SK-N-SH treated with all-trans-retinoic acid at 6 μM for 48 hours (cell line): Measurements from ENCODE around the gene SIL1.

Experiments used
- ATAC-seq: fragments of 200-7000 bp; cut with Tn5 transposase; 3 replicates; pipeline ENCODE4 v1.9.1; 2020; ENCODE audit warnings: mild to moderate bottlenecking, moderate library complexity
- BACH2 ChIP-seq: fragments of 250-450 bp; sonication (Bioruptor Pico); IDR thresholded peaks from 2 replicates; pipeline ENCODE4 v1.9.0; 2021; ENCODE audit warnings: mild to moderate bottlenecking, borderline replicate concordance
- CSDC2 ChIP-seq: fragments of 250-450 bp; sonication (Bioruptor Pico); IDR thresholded peaks from 2 replicates; pipeline ENCODE4 v1.5.0; 2020; ENCODE audit warnings: mild to moderate bottlenecking, moderate library complexity
- ESRRG ChIP-seq: fragments of 250-450 bp; sonication (Bioruptor Pico); IDR thresholded peaks from 2 replicates; pipeline ENCODE4 v1.6.1; 2021; ENCODE audit warnings: mild to moderate bottlenecking
- GLIS3 ChIP-seq: fragments of 250-450 bp; sonication (Bioruptor Pico); IDR thresholded peaks from 2 replicates; pipeline ENCODE4 v1.5.0; 2020; ENCODE audit warnings: mild to moderate bottlenecking, moderate library complexity
- OSR1 ChIP-seq: fragments of 250-450 bp; sonication (Bioruptor Pico); IDR thresholded peaks from 2 replicates; pipeline ENCODE4 v1.8.0; 2022; ENCODE audit warnings: moderate library complexity, mild to moderate bottlenecking, inconsistent platforms
- PPARA ChIP-seq: fragments of 250-450 bp; sonication (Bioruptor Pico); IDR thresholded peaks from 2 replicates; pipeline ENCODE4 v1.5.0; 2020; ENCODE audit warnings: mild to moderate bottlenecking, borderline replicate concordance
- RARB ChIP-seq: fragments of 250-450 bp; sonication (Bioruptor Pico); IDR thresholded peaks from 2 replicates; pipeline ENCODE4 v1.8.0; 2021; ENCODE audit warnings: mild to moderate bottlenecking, moderate library complexity
- SNAI2 ChIP-seq: fragments of 250-450 bp; sonication (Bioruptor Pico); IDR thresholded peaks from 2 replicates; pipeline ENCODE4 v1.5.0; 2020; ENCODE audit warnings: mild to moderate bottlenecking, moderate library complexity
- TCF4 ChIP-seq: fragments of 250-450 bp; sonication (Bioruptor Pico); IDR thresholded peaks from 2 replicates; pipeline ENCODE4 v1.8.0; 2021; ENCODE audit warnings: mild to moderate bottlenecking, moderate library complexity, borderline replicate concordance
- TSHZ2 ChIP-seq: fragments of 250-450 bp; sonication (Bioruptor Pico); IDR thresholded peaks from 2 replicates; pipeline ENCODE4 v1.5.0; 2020; ENCODE audit warnings: mild to moderate bottlenecking, moderate library complexity
- ZC3H10 ChIP-seq: fragments of 250-450 bp; sonication (Bioruptor Pico); IDR thresholded peaks from 2 replicates; pipeline ENCODE4 v1.5.1; 2021; ENCODE audit warnings: mild to moderate bottlenecking, moderate library complexity
- ZFP3 ChIP-seq: fragments of 250-450 bp; sonication (Bioruptor Pico); IDR thresholded peaks from 2 replicates; pipeline ENCODE4 v1.5.0; 2020; ENCODE audit warnings: mild to moderate bottlenecking, moderate library complexity
- ZNF565 ChIP-seq: fragments of 450-650 bp; formaldehyde crosslinking; conservative IDR thresholded peaks from 2 replicates; pipeline ENCODE4 v1.5.0; 2020; ENCODE audit warnings: low read depth, mild to moderate bottlenecking, moderate library complexity
- ZNF70 ChIP-seq: fragments of 450-650 bp; formaldehyde crosslinking; IDR thresholded peaks from 2 replicates; pipeline ENCODE4 v1.5.0; 2020; ENCODE audit warnings: mild to moderate bottlenecking, moderate library complexity
- TF ChIP-seq, protein P1 (sequence below): fragments of 250-450 bp; sonication (Bioruptor Pico); IDR thresholded peaks from 2 replicates; pipeline ENCODE4 v1.5.1; 2021; ENCODE audit warnings: mild to moderate bottlenecking, moderate library complexity
- TF ChIP-seq, protein P2 (sequence below): fragments of 250-450 bp; sonication (Bioruptor Pico); IDR thresholded peaks from 2 replicates; pipeline ENCODE4 v1.5.1; 2020; ENCODE audit warnings: low read depth, mild to moderate bottlenecking, moderate library complexity
- TF ChIP-seq, protein P3 (sequence below): fragments of 250-450 bp; sonication (Bioruptor Pico); IDR thresholded peaks from 2 replicates; pipeline ENCODE4 v1.8.0; 2021; ENCODE audit warnings: low read depth, mild to moderate bottlenecking, moderate library complexity, borderline replicate concordance

Gene SIL1

GRCh38 chr5:139021346-139021745, 176.8 kb downstream of the SIL1 start:
- no peak for TF ChIP-seq OSR1 (CRISPR knock-in tag)
- TF ChIP-seq ZNF70, result no peak
- no peak for TF ChIP-seq CSDC2
- TF ChIP-seq GLIS3 (CRISPR knock-in tag), result no peak
- TF ChIP-seq, protein P1, sequence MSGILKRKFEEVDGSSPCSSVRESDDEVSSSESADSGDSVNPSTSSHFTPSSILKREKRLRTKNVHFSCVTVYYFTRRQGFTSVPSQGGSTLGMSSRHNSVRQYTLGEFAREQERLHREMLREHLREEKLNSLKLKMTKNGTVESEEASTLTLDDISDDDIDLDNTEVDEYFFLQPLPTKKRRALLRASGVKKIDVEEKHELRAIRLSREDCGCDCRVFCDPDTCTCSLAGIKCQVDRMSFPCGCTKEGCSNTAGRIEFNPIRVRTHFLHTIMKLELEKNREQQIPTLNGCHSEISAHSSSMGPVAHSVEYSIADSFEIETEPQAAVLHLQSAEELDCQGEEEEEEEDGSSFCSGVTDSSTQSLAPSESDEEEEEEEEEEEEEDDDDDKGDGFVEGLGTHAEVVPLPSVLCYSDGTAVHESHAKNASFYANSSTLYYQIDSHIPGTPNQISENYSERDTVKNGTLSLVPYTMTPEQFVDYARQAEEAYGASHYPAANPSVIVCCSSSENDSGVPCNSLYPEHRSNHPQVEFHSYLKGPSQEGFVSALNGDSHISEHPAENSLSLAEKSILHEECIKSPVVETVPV (CRISPR knock-in tag), result no peak
- TF ChIP-seq PPARA (CRISPR knock-in tag), result no peak
- TF ChIP-seq ZC3H10 (CRISPR knock-in tag), result no peak
- TF ChIP-seq, protein P2, sequence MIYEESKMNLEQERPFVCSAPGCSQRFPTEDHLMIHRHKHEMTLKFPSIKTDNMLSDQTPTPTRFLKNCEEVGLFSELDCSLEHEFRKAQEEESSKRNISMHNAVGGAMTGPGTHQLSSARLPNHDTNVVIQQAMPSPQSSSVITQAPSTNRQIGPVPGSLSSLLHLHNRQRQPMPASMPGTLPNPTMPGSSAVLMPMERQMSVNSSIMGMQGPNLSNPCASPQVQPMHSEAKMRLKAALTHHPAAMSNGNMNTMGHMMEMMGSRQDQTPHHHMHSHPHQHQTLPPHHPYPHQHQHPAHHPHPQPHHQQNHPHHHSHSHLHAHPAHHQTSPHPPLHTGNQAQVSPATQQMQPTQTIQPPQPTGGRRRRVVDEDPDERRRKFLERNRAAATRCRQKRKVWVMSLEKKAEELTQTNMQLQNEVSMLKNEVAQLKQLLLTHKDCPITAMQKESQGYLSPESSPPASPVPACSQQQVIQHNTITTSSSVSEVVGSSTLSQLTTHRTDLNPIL (CRISPR knock-in tag), result no peak
- TF ChIP-seq TSHZ2, result no peak
- TF ChIP-seq SNAI2 (CRISPR knock-in tag), result no peak
- TF ChIP-seq ZNF565 (CRISPR knock-in tag), result no peak
- no peak for TF ChIP-seq RARB (CRISPR knock-in tag)
- TF ChIP-seq, protein P3, sequence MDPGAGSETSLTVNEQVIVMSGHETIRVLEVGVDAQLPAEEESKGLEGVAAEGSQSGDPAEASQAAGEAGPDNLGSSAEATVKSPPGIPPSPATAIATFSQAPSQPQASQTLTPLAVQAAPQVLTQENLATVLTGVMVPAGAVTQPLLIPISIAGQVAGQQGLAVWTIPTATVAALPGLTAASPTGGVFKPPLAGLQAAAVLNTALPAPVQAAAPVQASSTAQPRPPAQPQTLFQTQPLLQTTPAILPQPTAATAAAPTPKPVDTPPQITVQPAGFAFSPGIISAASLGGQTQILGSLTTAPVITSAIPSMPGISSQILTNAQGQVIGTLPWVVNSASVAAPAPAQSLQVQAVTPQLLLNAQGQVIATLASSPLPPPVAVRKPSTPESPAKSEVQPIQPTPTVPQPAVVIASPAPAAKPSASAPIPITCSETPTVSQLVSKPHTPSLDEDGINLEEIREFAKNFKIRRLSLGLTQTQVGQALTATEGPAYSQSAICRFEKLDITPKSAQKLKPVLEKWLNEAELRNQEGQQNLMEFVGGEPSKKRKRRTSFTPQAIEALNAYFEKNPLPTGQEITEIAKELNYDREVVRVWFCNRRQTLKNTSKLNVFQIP (CRISPR knock-in tag), result no peak
- no peak for TF ChIP-seq TCF4 (CRISPR knock-in tag)
- no peak for TF ChIP-seq ESRRG (CRISPR knock-in tag)
- ATAC-seq, result no peak

DNA sequence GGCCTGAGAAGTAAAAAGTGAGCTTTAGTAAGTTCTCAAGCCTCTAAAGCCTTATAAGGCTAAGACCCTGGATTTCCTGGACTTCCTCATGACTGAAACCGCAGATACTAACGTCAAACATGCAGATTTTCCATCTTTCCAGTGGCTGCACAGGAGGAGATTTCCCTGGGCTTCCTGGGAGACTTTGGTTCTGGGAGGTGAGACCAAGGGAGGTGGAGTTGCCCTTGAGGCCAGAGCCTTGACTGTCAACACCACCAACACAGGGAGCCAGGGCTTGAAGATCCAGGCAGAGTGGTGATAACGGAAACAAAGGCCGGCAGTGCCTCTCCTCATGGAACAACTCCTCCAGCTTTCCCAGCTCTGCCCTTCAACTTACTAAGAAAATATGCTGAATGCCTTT, 178.3 kb downstream of the SIL1 start:
- TF ChIP-seq, protein P3 (CRISPR knock-in tag), result no peak
- no peak for TF ChIP-seq CSDC2
- TF ChIP-seq GLIS3 (CRISPR knock-in tag), result no peak
- TF ChIP-seq TSHZ2, result no peak
- no peak for TF ChIP-seq BACH2 (CRISPR knock-in tag)
- no peak for ATAC-seq

DNA sequence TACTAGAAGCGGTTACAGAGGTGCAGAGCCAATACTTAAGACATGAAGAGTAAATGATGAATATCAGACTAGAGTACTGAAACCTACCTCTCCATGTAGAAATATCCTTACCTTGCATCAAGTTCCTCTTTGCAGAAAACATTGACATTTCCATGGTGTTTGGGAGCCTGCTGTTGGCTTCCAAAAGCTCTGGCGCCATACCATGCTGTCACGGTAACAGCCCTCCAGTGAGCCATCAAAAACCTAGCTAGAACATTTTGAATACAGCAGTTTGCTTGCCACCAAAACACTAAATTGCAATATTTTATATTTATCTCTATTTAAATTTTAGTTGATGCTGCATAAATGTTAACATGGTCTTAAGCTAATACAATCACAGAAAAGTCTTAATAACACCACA, 179.0 kb downstream of the SIL1 start:
- no peak for ATAC-seq
- TF ChIP-seq, protein P2 (CRISPR knock-in tag), result no peak
- TF ChIP-seq ZFP3 (CRISPR knock-in tag), result no peak
- TF ChIP-seq CSDC2, result no peak
- TF ChIP-seq TSHZ2, result no peak
- TF ChIP-seq, all 23 proteins: peak for 0
